Measurements from ENCODE around the gene TIMP3.

TIMP3 gene

GRCh38 chr22:32909581-32910428 lies 108.3 kb downstream of the TIMP3 start:
- H3K27ac ChIP-seq (ENCODE audit: insufficient read depth in 1 of 2, low read depth in 1 of 2, low read length in 2 of 2, poor library complexity in 1 of 2, severe bottlenecking in 2 of 2): no peak overlapping the region
- no peaks in the 10 kb centered on the region for H3K36me3 ChIP-seq (ENCODE audit: control insufficient read depth in 4 of 4, insufficient read depth in 4 of 4, low read length in 3 of 4)
- no peaks in the 10 kb centered on the region for H3K9me3 ChIP-seq (ENCODE audit: control extremely low read depth in 1 of 5, control insufficient read depth in 4 of 5, insufficient read depth in 2 of 5, low read depth in 1 of 5, low read length in 4 of 5)
- peaks cover 0 to 7% (median 2%) of the 10 kb centered on the region in 4 experiments for H3K4me1 ChIP-seq (ENCODE audit: control extremely low read depth in 1 of 4, control insufficient read depth in 4 of 4, insufficient read depth in 4 of 4, low read length in 3 of 4)
- 97% methylated on average over 19 of the region's 21 CpGs for WGBS (ENCODE audit: insufficient coverage)
- ChIA-PET POLR2A (no interaction called here), CTCF (interaction anchor here (1.5 kb wide), 1 partner anchor 13 kb away, joined by 4 read pairs; no protein-coding TSS in a partner anchor)
- H3K4me3 ChIP-seq (ENCODE audit: control insufficient read depth in 1 of 7, extremely low read depth in 1 of 7, insufficient read depth in 4 of 7, low read depth in 2 of 7, low read length in 6 of 7): no peak overlapping the region
- no peak for DNase-seq
- no peaks in the 10 kb centered on the region for H3K27me3 ChIP-seq (replicated peaks in 2 of 5; ENCODE audit: control insufficient read depth in 4 of 5, insufficient read depth in 5 of 5, low read length in 4 of 5)

- 100% methylated on average over 6 of the region's 6 CpGs for WGBS (ENCODE audit: insufficient coverage)
Measured at GRCh38 chr22:32910429-32910772, 108.9 kb downstream of the TIMP3 start.

GRCh38 chr22:32911503-32911902 lies 110.0 kb downstream of the TIMP3 start:
- CTCF ChIA-PET: interaction anchor here (0.8 to 1.4 kb wide), 4 partner anchors 10 to 24 kb away, joined by 3 to 6 read pairs (median 3); no protein-coding TSS in a partner anchor
- Histone ChIP-seq H3K4me3 (ENCODE audit: control insufficient read depth in 1 of 7, extremely low read depth in 1 of 7, insufficient read depth in 4 of 7, low read depth in 2 of 7, low read length in 6 of 7) (peak overlapping the region in 1 of 7 experiments; percentile 18), H3K27ac (ENCODE audit: insufficient read depth in 1 of 2, low read depth in 1 of 2, low read length in 2 of 2, poor library complexity in 1 of 2, severe bottlenecking in 2 of 2) (no peak overlapping the region), H3K27me3 (replicated peaks in 2 of 5; ENCODE audit: control insufficient read depth in 4 of 5, insufficient read depth in 5 of 5, low read length in 4 of 5) (no peaks in the 10 kb centered on the region), H3K9me3 (ENCODE audit: control extremely low read depth in 1 of 5, control insufficient read depth in 4 of 5, insufficient read depth in 2 of 5, low read depth in 1 of 5, low read length in 4 of 5) (peaks cover 0 to 13% (median 5%) of the 10 kb centered on the region in 5 experiments), H3K4me1 (ENCODE audit: control extremely low read depth in 1 of 4, control insufficient read depth in 4 of 4, insufficient read depth in 4 of 4, low read length in 3 of 4) (peaks cover 0 to 7% (median 2%) of the 10 kb centered on the region in 4 experiments), H3K36me3 (ENCODE audit: control insufficient read depth in 4 of 4, insufficient read depth in 4 of 4, low read length in 3 of 4) (no peaks in the 10 kb centered on the region)
- DNase-seq: peak in 1 of 3 donors; percentile 13
- 61% methylated on average over 8 of the region's 9 CpGs for WGBS (ENCODE audit: insufficient coverage)
- POLR2A ChIA-PET: no interaction called here

More at GRCh38 chr22:32910429-32910772, 108.9 kb downstream of the TIMP3 start:
- peaks cover 0 to 3% (median 0%) of the 10 kb centered on the region in 5 experiments for H3K9me3 ChIP-seq (ENCODE audit: control extremely low read depth in 1 of 5, control insufficient read depth in 4 of 5, insufficient read depth in 2 of 5, low read depth in 1 of 5, low read length in 4 of 5)
- CTCF ChIA-PET: interaction anchor here (1.5 kb wide), 1 partner anchor 12 kb away, joined by 4 read pairs; no protein-coding TSS in a partner anchor
- H3K4me1 ChIP-seq (ENCODE audit: control extremely low read depth in 1 of 4, control insufficient read depth in 4 of 4, insufficient read depth in 4 of 4, low read length in 3 of 4): peaks cover 0 to 7% (median 2%) of the 10 kb centered on the region in 4 experiments
- H3K27ac ChIP-seq (ENCODE audit: insufficient read depth in 1 of 2, low read depth in 1 of 2, low read length in 2 of 2, poor library complexity in 1 of 2, severe bottlenecking in 2 of 2): no peak overlapping the region
- no peaks in the 10 kb centered on the region for H3K27me3 ChIP-seq (replicated peaks in 2 of 5; ENCODE audit: control insufficient read depth in 4 of 5, insufficient read depth in 5 of 5, low read length in 4 of 5)
- no peak overlapping the region for H3K4me3 ChIP-seq (ENCODE audit: control insufficient read depth in 1 of 7, extremely low read depth in 1 of 7, insufficient read depth in 4 of 7, low read depth in 2 of 7, low read length in 6 of 7)
- no peak for DNase-seq
- no peaks in the 10 kb centered on the region for H3K36me3 ChIP-seq (ENCODE audit: control insufficient read depth in 4 of 4, insufficient read depth in 4 of 4, low read length in 3 of 4)
- POLR2A ChIA-PET: no interaction called here

Data from common myeloid progenitor, CD34-positive (primary cell).